ENCODE measurements around the gene C13orf46. TPM values are rescaled to one million over a fixed set of nuclear protein-coding genes. Genes with fewer than 3 reads are reported as not detected.

C13orf46 gene
- total and polyA plus RNA-seq, 8 donors, result 2.9 to 23.1 (median 10.6) TPM

- DNase-seq (peak in 2 of 6 donors; percentile 30 to 46), FAIRE-seq (no peak), ATAC-seq (no peak)
- no peak overlapping the region for H3K27ac ChIP-seq
- TF ChIP-seq CTCF (IDR thresholded peaks at IDR 0.05), result no peak
- no peaks in the 10 kb centered on the region for H3K36me3 ChIP-seq
- H3K27me3 ChIP-seq, result no peaks in the 10 kb centered on the region
- H3K4me1 ChIP-seq, result no peaks in the 10 kb centered on the region
- intact Hi-C loops (cut with DNase I), result loop anchor here in 2 of 3 donors (5.0 to 10.0 kb wide), 2 partner anchors 129 to 131 kb away; no protein-coding TSS in a partner anchor
- H3K4me3 ChIP-seq, result no peak overlapping the region
- 73 to 82% methylated on average over 26 of the region's 26 CpGs for WGBS, 2 donors
- no peaks in the 10 kb centered on the region for H3K9me3 ChIP-seq
These were observed 27.9 kb downstream of the C13orf46 start for GRCh38 chr13:113945857-113946408.

- Histone ChIP-seq H3K9me3 (no peaks in the 10 kb centered on the region), H3K4me3 (no peak overlapping the region), H3K4me1 (peaks cover 0 to under 1% (median 0%) of the 10 kb centered on the region in 3 donors), H3K36me3 (no peaks in the 10 kb centered on the region), H3K27ac (no peak overlapping the region), H3K27me3 (no peaks in the 10 kb centered on the region)
- no peak for FAIRE-seq
- ATAC-seq, result no peak
- WGBS, 2 donors, result 60 to 75% methylated on average over 18 to 19 of the region's 19 CpGs
- intact Hi-C loops (cut with DNase I), result loop anchor here in 1 of 3 donors (10.0 kb wide), 1 partner anchor 129 kb away; no protein-coding TSS in a partner anchor
- TF ChIP-seq CTCF (IDR thresholded peaks at IDR 0.05), result no peak
- DNase-seq, result peak in 2 of 6 donors; percentile 49 to 63
These were observed 29.9 kb downstream of the C13orf46 start for GRCh38 chr13:113943821-113944565.

- no peak for TF ChIP-seq CTCF (IDR thresholded peaks at IDR 0.05)
- 76 to 78% methylated on average over 23 of the region's 23 CpGs for WGBS, 2 donors
- Histone ChIP-seq H3K9me3 (no peaks in the 10 kb centered on the region), H3K27ac (no peak overlapping the region), H3K27me3 (no peaks in the 10 kb centered on the region), H3K36me3 (no peaks in the 10 kb centered on the region), H3K4me1 (peaks cover 0 to 7% (median 0%) of the 10 kb centered on the region in 3 donors), H3K4me3 (no peak overlapping the region)
- intact Hi-C loops (cut with DNase I), result loop anchor here in 1 of 3 donors (10.0 kb wide), 1 partner anchor 128 kb away; no protein-coding TSS in a partner anchor
- DNase-seq (peak in 2 of 6 donors; percentile 45 to 53), ATAC-seq (no peak), FAIRE-seq (no peak)
These were observed 31.2 kb downstream of the C13orf46 start for GRCh38 chr13:113942591-113943103.

GRCh38 chr13:113941571-113942191, 32.2 kb downstream of the C13orf46 start:
- intact Hi-C loops (cut with DNase I), result loop anchor here in 1 of 3 donors (10.0 kb wide), 1 partner anchor 127 kb away; no protein-coding TSS in a partner anchor
- H3K27ac ChIP-seq, result no peak overlapping the region
- 57 to 73% methylated on average over 16 of the region's 16 CpGs for WGBS, 2 donors
- no peaks in the 10 kb centered on the region for H3K27me3 ChIP-seq
- H3K36me3 ChIP-seq, result no peaks in the 10 kb centered on the region
- no peak overlapping the region for H3K4me3 ChIP-seq
- TF ChIP-seq CTCF (IDR thresholded peaks at IDR 0.05), result no peak
- H3K9me3 ChIP-seq, result no peaks in the 10 kb centered on the region
- DNase-seq (peak in 2 of 6 donors; percentile 40 to 54), ATAC-seq (no peak), FAIRE-seq (no peak)
- H3K4me1 ChIP-seq, result peaks cover 0 to 7% (median 0%) of the 10 kb centered on the region in 3 donors
